Measurements from ENCODE around the gene VTA1.

Gene VTA1

GRCh38 chr6:142266060-142266459, 119.0 kb downstream of the VTA1 start:
- TF ChIP-seq ZFX (IDR thresholded peaks at IDR 0.05; ENCODE audit: borderline replicate concordance) (no peak), CTCF (IDR thresholded peaks at IDR 0.05) (no peak)
- no peak overlapping the region for H3K27ac ChIP-seq

GRCh38 chr6:142271476-142271875, 124.4 kb downstream of the VTA1 start:
- no peak for TF ChIP-seq CTCF (IDR thresholded peaks at IDR 0.05)
- TF ChIP-seq ZFX (IDR thresholded peaks at IDR 0.05; ENCODE audit: borderline replicate concordance): no peak

More at GRCh38 chr6:142271476-142271875, 124.4 kb downstream of the VTA1 start:
- H3K27ac ChIP-seq: no peak overlapping the region

Measured in 22Rv1 (cell line).